CD4-positive, alpha-beta T cell treated with Interleukin-1 beta for 1 hour (primary cell): ENCODE measurements around the gene FRS3.
A peak's percentile ranks its signal among the peaks of the same experiment; 100 is the strongest.

ENCODE experiments used
- DNase-seq, 2 donors: peaks; one replicate each; pipeline ENCODE4 v3.0.0-alpha.2; 2020 to 2022

The FRS3 gene

DNA sequence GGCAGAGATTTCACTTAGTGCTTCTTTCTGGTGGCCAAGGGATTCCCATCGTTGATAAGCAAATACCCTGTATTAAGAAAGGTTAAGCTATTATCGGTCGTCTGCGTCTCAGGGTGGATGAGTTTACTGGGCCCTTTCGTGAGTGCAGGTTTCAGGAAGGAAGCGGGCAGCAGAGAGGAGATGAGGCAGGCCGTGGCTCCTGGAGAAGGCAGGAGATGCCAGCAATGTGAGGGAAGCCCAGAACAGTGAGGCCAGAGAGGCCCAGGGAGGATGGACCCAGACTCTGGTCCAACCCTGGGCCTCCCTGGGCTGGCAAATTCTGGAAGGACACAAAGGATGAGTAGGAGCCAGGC lies 55.5 kb downstream of the FRS3 start:
- DNase-seq: no peak

DNA sequence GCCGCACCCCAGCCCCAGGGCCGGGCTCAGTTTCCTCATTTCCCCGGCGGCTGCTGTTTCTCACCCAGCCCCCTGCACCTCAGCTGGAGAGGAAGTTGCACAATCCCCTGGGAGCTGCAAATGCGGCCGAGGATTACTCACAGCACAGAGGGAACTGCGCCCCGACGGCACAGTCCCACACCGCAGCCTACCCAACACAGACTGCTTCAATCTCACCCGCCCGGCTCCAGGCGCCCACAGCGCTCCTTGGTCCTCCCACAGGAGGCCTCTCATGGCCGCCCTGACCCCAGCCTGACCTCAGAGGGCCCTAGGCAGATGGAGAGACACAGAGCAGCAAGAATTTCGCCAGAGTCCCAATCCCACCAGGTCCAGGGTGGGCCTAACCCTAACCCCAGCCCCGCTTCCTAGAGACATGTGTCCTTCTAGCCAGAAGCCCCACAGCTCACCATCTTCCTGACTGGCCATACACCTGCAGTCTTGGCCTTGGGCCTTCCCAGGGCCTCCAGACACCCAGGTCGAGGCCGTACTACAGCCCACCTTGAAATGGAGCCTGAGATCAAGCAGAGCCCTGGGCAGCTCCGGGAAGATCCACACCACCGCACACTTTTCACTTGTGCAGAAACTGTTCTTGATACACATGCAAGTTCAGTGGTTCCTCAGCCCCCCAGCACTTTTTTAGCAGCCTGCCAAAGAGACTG lies 56.0 kb downstream of the FRS3 start:
- DNase-seq: peak; percentile 16 to 86

DNA sequence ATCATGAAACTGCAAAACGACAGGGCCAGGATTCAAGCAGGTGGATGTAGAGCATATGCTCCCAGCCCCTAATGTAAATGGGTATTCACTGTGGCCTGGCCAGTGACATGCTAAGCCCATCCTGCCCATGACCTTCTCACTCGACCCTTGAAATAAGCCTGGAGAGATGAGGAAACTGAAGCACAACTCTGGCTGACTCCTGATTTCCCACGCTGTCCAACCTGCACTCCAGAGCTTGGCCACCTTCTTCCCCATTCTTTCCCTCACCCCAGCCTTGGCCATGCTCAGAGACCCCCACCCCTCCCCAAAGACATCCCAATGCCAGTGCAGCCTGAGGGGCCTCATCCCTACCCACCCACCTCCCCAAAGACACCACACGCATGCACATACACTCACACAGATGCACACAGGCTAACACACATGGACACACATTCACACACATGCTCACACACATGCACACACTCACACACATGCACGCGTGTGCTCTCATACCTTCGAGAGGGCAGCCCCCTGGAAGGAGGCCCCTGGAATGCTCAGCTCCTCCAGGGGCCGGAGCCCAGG lies 56.7 kb downstream of the FRS3 start:
- DNase-seq: no peak

DNA sequence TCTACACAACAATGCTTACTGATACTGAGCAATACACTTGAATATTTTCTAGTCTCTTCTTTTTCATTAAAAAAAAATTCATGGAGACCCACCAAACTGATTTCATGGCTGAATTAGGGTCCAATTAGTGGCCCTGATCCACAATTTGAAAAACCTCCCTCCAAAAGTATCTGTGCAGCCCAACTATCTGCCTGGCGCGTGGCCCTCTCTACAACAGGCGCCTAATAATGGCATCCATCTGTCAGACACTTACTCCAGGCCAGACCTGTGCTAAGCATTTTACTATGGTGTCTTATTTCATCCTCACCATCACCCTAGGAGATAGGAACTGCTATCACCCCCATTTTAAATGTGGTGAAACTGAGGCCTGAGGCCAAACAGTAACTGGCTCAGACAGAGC lies 58.3 kb downstream of the FRS3 start:
- DNase-seq: no peak

DNA sequence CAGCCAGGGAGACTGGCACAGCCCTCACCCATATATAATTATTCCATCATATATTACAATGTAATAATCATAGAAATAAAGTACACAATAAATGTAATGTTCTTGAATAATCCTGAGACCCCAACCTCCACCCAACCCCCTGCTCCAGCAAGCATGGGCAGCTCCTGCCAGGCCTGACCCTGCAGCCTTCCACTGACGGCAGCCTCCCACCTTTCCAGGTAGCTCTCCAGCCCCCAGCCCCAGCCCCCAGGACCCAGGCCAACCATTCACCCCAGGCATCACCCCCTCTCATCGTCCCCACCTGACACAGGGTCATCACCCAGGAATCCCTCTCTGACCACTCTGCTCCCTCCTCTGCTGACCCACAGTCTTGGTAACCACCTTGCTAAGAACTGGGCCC lies 58.9 kb downstream of the FRS3 start:
- DNase-seq: no peak

DNA sequence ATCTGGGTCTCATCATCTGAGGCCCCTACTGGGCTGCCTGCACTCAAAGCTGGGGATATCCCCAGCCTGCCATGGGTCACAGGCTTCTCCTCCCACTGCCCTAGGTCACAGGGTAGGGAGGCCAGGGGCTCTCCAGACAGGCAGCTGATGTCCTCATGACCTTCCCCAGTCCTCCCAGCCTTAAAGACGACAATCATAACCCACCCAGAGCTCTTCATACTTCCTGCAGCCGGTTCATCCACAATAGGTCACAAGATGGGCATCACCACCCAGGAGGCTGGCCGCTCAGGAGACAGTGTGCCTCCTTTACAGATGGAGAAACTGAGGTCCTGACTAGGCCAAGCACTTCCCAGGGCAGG lies 59.5 kb downstream of the FRS3 start:
- DNase-seq: no peak
